NCI-H345 (cell line): Measurements from ENCODE around the gene SEMA4C.
A peak's percentile ranks its signal among the peaks of the same experiment; 100 is the strongest.
"Not testable (repeated sequence)": the region's sequence is repeated elsewhere in the genome, so short reads cannot be mapped to it uniquely, and the experiment has no call there.

Experiments used
- DNase-seq: peaks from one replicate; lab custom pipeline; 2025; lab: John Stamatoyannopoulos, UW

Gene SEMA4C

GRCh38 chr2:96866586-96866985 lies 3.3 kb downstream of the SEMA4C start:
- no peak for DNase-seq

DNA sequence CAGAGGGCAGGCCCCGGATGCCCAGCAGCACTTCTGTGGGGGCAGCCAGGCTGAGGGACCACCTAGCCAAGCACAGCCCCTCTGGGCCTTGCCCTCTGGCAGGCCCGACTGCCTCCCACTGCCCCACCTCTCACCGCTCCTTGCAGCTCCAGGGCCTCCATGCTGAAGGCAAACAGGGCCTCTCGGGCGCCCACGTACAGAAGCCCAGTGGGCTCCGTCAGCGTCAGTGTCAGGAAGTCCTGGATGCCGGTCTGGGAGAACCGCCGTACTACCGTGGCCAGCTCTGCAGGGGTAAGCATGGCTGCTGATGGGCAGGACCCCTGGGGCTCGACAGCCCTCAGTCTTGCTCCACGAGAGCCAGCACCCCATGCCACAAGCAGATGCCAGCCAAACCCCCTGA lies 3.7 kb downstream of the SEMA4C start:
- DNase-seq = no peak

- no peak for DNase-seq
These were observed 4.2 kb downstream of the SEMA4C start for GRCh38 chr2:96865654-96866053.

DNA sequence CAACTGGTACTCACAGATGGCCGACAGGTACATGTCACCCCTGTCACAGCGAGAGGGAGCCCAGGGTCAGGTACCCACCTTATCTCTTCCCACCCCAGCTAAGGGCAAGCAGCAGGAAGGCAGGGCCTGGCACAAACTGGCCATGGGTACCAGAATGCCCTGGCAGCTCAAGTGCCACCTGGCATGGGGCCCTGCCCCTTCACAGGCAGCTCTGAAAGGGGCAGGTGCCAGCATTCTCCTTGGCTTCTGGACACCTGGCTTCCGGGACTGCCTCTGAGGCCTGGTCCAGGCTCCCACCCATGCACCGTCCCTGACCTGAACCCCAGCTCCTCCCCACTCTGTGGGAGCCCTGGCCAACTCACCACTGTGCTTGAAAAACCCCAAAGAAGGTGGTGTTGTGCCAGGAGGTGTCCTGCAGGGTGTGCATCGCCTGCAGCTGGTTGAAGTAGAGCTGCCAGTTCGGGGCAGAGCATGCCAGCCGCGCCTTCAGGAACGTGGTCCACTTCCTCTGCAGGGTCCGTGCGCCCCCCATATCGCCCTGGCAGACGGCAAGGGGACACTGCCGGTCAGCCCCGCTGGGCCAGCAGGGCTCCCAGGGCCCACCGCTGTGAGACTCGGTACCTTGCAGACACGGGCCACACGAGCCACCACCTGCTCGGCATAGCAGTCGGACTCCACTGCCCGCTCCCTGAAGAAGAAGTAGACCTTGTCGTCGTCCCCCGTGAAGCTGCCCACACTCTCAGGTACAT lies 5.4 kb downstream of the SEMA4C start:
- no peak for DNase-seq

DNA sequence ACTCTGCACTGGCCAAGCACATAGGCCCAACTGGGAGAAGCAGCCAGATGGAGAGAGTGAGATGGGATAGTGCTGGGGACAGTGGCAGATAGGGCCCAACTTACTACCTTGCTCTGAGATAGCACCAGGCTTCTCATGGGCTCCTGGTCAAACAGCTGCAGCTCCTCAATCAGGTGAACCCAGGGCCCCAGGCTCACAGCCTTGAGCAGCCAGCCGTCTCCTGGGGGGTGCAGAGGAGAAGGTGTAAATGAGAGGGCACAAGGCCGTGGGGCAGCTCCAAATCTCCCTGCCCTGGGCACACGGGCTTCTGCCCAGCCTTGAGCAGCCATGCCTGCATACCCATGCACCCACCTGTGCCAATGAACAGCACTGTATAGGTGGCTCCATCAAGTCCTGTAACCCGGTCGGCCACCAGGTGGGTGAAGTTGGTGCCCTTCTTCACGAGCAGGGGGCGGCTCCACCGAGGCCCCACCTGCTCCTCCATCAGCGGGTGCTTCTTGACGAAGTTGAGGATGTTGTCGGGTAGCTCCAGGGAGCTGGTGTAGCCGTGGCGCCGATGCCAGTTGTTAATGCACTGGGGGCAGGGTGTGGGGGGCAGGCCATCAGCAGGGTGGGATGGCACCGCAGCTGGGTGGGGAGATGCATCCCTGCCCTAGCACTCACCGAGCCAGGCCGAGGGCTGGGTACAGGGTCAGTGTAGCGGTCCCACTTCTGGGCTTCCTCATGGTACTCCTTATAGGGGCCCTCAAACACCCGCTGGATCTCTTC lies 6.1 kb downstream of the SEMA4C start:
- no peak for DNase-seq

GRCh38 chr2:96863056-96863455 lies 6.8 kb downstream of the SEMA4C start:
- DNase-seq = not testable (repeated sequence)

GRCh38 chr2:96861074-96861473 lies 8.8 kb downstream of the SEMA4C start:
- DNase-seq = no peak

GRCh38 chr2:96860065-96861029 lies 9.5 kb downstream of the SEMA4C start:
- DNase-seq = no peak

- no peak for DNase-seq
These were observed 10.2 kb downstream of the SEMA4C start for GRCh38 chr2:96859681-96860064.

GRCh38 chr2:96859099-96859649 lies 10.7 kb downstream of the SEMA4C start:
- DNase-seq = no peak

GRCh38 chr2:96857667-96858372 lies 12.1 kb downstream of the SEMA4C start, which contains the start of gene ANKRD39:
ANKRD39 (minus strand) TSS chr2:96858016; CDS start chr2:96857987, 29 bp downstream.
- peak; percentile 99 for DNase-seq

DNA sequence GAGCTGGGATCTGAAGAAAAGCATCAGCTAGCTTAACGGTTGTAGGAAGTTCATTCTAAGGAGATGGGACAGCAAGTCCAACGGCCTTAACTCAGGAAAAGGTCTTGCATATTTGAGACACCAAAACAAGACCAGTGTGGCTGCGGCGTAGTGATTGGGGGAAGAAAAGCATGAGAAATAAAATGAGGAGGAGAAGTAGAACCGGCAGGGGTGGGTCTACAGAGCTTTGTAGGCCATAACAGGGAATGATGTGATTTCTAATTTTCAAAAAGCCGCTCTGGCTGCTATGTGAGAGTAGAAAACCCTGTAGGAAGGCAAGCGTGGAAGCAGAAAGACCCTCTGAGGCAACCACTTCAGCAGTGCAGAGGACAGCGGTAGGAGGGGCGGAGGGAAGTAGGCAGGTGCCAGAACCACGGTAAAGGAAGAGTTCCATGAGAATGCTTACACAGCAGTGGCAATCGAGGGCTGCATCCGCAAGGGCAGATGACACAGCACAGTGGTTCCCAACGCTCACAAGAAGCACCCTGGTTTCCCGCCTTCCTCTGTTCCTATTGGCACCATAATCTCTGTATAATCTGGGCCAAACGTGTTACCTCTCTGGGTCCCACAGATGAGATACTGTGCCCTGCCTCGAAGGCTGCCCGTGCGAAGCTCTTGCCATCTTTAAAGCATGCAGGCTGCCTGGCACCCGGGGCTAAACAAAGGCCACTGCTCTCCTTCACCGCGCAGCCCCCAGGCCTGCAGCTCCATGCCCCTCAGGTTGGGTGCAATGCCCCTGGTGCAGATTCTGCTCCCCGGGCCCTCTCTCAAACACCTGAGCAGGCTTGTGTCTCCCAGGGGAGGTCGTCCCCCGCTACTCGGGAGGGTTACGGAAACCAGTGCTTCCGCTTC lies 12.9 kb downstream of the SEMA4C start:
- peak; percentile 56 for DNase-seq

DNA sequence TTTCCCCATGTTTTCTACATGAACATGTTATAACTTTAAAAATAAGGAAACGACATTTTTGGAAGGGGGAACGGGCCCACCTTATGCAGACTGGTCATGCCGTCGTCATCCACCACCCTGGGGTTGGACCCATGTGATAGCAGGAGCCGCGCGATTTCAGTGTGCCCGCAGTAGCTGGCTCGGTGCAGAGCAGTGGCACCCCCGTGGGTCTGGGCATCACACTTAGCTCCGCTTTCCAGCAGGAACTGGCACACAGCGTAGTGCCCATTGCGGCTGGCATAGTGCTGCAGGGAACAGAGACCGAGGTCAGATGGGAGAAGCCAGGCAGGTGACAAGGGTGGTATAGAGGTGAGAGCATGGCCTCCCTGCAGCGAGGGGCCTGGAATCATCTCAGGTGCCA lies 16.6 kb downstream of the SEMA4C start:
- no peak for DNase-seq

DNA sequence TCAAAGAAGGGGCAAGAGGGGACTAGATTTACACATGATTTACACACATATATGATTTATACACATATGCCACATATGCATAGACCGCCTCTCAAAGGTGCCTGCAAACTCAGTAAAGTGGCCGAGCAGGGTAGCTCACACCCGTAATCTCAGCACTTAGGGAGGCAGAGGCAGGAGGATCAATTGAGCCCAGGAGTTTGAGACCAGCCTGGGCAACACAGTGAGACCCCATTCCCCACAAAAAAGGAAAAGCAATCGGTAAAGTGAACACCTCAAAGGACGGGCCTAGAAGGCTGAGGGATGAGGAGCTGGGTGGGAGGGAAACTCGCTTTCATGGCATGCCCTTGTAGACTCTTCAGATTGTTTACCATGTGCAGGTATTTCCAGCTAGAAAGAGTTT lies 17.2 kb downstream of the SEMA4C start:
- no peak for DNase-seq

GRCh38 chr2:96848264-96848663 lies 21.6 kb downstream of the SEMA4C start:
- no peak for DNase-seq

GRCh38 chr2:96847586-96847985 lies 22.3 kb downstream of the SEMA4C start:
- no peak for DNase-seq

- DNase-seq = no peak
These were observed 23.1 kb downstream of the SEMA4C start for GRCh38 chr2:96846825-96847224.

- DNase-seq = no peak
These were observed 25.5 kb downstream of the SEMA4C start for GRCh38 chr2:96844405-96844808.

- DNase-seq = no peak
These were observed 26.2 kb downstream of the SEMA4C start, which contains the start of gene ANKRD23 for GRCh38 chr2:96843538-96844268. ANKRD23 (minus strand) TSS chr2:96844021; CDS start chr2:96843992, 29 bp downstream.
